ENCODE data around the gene KRTAP3-1. TPM values are rescaled to one million over a fixed set of nuclear protein-coding genes. Genes with fewer than 3 reads are reported as not detected.
"Not testable (repeated sequence)": the region's sequence is repeated elsewhere in the genome, so short reads cannot be mapped to it uniquely, and the experiment has no call there.

KRTAP3-1 gene
- total and polyA plus RNA-seq, 8 donors = not detected

- 74 to 88% (median 82%) methylated on average over 2 of the region's 2 CpGs for WGBS, 5 donors
- no peak overlapping the region for H3K4me3 ChIP-seq
- intact Hi-C loops (cut with DNase I; ENCODE audit: low total_unique reads) = no loop called here
- no peaks in the 10 kb centered on the region for H3K4me1 ChIP-seq
- TF ChIP-seq POLR2A (IDR thresholded peaks at IDR 0.05) (no peak), CTCF (IDR thresholded peaks at IDR 0.05) (no peak), EP300 (IDR thresholded peaks at IDR 0.05) (no peak), POLR2AphosphoS5 (IDR thresholded peaks at IDR 0.05) (no peak)
- no peaks in the 10 kb centered on the region for H3K36me3 ChIP-seq
- peaks cover 0 to 7% (median 0%) of the 10 kb centered on the region in 3 donors for H3K27me3 ChIP-seq
- no peak for DNase-seq
- H3K27ac ChIP-seq = no peak overlapping the region
- peaks cover 0 to 2% (median 0%) of the 10 kb centered on the region in 4 donors for H3K9me3 ChIP-seq
Measured at GRCh38 chr17:41037853-41038350, 29.0 kb upstream of the KRTAP3-1 start.

GRCh38 chr17:41034346-41034935, 25.5 kb upstream of the KRTAP3-1 start, which contains the start of gene KRTAP1-3:
TSS of gene KRTAP1-3 (minus strand) at chr17:41034874. CDS start at chr17:41034821, 53 bp downstream.
- H3K4me1 ChIP-seq; H3K27me3 ChIP-seq; H3K4me3 ChIP-seq; H3K9me3 ChIP-seq; H3K36me3 ChIP-seq; H3K27ac ChIP-seq; intact Hi-C loops (cut with DNase I; ENCODE audit: low total_unique reads); DNase-seq: not testable (repeated sequence)
- WGBS, 5 donors = 82 to 88% (median 83%) methylated on average over 4 to 10 of the region's 10 CpGs

- H3K4me3 ChIP-seq = no peak within 1 kb of the TSS
- peaks cover 0 to 4% (median 0%) of the 10 kb centered on the region in 3 donors for H3K27me3 ChIP-seq
- DNase-seq = no peak
- no peak for TF ChIP-seq POLR2A (IDR thresholded peaks at IDR 0.05)
- TF ChIP-seq EP300 (IDR thresholded peaks at IDR 0.05) = no peak
- TF ChIP-seq POLR2AphosphoS5 (IDR thresholded peaks at IDR 0.05) = no peak
- no peak for TF ChIP-seq CTCF (IDR thresholded peaks at IDR 0.05)
- 77 to 87% (median 84%) methylated on average over 10 to 12 of the region's 12 CpGs for WGBS, 5 donors
- H3K36me3 ChIP-seq = no peaks in the 10 kb centered on the region
- no peaks in the 10 kb centered on the region for H3K9me3 ChIP-seq
- H3K27ac ChIP-seq = no peak within 1 kb of the TSS
- intact Hi-C loops (cut with DNase I; ENCODE audit: low total_unique reads) = no loop called here
- H3K4me1 ChIP-seq = no peaks in the 10 kb centered on the region
Measured at GRCh38 chr17:41029633-41030245, 20.8 kb upstream of the KRTAP3-1 start, which contains the start of gene KRTAP1-4. TSS of gene KRTAP1-4 (minus strand) at chr17:41030195. CDS start at chr17:41030078, 117 bp downstream.

- H3K4me1 ChIP-seq = no peaks in the 10 kb centered on the region
- DNase-seq = no peak
- TF ChIP-seq POLR2A (IDR thresholded peaks at IDR 0.05) = no peak
- TF ChIP-seq CTCF (IDR thresholded peaks at IDR 0.05) = no peak
- no peak for TF ChIP-seq POLR2AphosphoS5 (IDR thresholded peaks at IDR 0.05)
- TF ChIP-seq EP300 (IDR thresholded peaks at IDR 0.05) = no peak
- H3K4me3 ChIP-seq = no peak within 1 kb of the TSS
- intact Hi-C loops (cut with DNase I; ENCODE audit: low total_unique reads) = no loop called here
- H3K36me3 ChIP-seq = no peaks in the 10 kb centered on the region
- no peak within 1 kb of the TSS for H3K27ac ChIP-seq
- peaks cover 0 to 4% (median 0%) of the 10 kb centered on the region in 3 donors for H3K27me3 ChIP-seq
- WGBS, 5 donors = 56 to 73% (median 72%) methylated on average over 9 of the region's 9 CpGs
- H3K9me3 ChIP-seq = peaks cover 0 to 2% (median 0%) of the 10 kb centered on the region in 4 donors
Measured at GRCh38 chr17:41026715-41027471, 18.0 kb upstream of the KRTAP3-1 start, which contains the start of gene KRTAP1-5. TSS of gene KRTAP1-5 (minus strand) at chr17:41027208. CDS start at chr17:41027155, 53 bp downstream.
